Fibroblast of skin of left biceps (primary cell): ENCODE data around the gene ZEB1.

Source experiments
- DNase-seq, 2 experiments: peaks; one replicate each; pipeline ENCODE4 v3.0.0-alpha.2; 2013; ENCODE audit warnings: low read depth in 2 of 2

ZEB1 gene

DNA sequence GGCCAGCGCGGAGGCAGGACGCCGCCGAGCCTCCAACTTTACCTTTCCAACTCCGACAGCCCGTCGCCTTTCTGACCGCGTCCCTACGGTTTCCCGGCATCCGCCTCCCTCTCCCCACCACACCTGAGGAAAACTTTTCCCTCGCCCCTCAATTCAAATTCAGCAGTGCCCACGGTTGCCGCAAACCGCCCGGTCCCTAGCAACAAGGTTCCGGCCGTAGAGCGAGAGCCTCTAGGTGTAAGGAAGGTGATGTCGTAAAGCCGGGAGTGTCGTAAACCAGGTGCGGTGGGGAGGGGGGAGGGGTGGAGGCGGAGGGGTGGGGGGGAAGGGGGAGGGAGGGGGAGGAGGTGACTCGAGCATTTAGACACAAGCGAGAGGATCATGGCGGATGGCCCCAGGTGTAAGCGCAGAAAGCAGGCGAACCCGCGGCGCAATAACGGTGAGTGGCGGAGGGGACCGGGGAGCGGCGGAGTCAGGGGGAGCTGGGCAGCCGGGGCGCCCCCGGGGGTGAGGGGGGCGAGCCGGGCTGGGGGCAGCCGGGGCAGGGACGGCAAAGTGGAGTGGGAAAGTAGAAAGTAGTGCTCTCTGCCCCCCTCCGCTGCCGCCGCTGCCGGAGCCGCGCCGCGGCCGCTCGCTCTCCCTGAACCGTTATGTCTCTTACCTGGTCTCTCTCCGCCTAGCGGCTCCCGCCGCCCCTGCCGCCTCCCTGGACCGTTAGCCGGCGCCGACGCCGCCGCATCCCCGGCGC is at the start of gene ZEB1:
Gene ZEB1 (plus strand): TSS at position 363 of the 748 bp plus-strand sequence. CDS start 19 bp downstream, at position 382.
- DNase-seq: peak; percentile 83

DNA sequence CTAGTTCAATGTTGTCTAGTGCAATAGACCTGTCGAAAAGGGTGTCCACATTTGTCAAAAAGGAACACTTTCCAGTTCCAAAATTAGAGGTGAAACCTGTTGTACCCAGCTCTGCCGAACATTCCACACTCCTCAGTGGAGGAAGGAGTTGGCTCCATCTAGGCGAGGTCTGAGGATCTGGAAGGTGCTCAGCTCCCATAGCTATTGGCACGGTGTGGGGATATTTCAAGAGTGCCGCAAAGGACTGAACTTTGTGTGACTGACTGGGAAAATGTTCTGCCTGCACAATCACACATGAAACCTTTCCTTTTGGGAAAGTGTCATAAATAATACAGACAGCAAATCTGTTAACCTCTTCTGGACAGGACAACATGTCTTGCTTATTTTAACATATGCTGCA is 48.1 kb upstream of the ZEB1 start:
- DNase-seq: no peak

DNA sequence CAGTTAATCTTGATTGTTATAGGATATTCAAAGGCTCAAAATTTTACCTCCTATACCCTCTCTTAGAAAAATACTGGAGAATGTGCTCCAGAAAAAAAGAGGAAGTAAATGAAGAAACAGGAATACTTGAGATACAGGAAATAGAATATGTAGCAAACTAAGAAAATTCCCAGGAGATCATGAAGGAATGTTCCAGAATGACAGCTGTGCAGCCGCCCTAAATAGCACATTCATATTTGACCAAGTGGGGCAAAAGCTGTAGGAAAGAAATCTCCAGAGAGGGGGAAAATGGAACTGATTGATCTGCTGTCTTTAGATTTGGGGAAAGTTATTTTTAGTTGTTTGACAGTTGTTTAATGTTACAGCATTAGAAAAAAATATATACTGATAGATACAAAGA is 46.2 kb upstream of the ZEB1 start:
- DNase-seq: no peak

GRCh38 chr10:31273789-31274188 is 45.2 kb upstream of the ZEB1 start:
- no peak for DNase-seq

- no peak for DNase-seq
Observed at GRCh38 chr10:31274310-31274709, 44.7 kb upstream of the ZEB1 start.

DNA sequence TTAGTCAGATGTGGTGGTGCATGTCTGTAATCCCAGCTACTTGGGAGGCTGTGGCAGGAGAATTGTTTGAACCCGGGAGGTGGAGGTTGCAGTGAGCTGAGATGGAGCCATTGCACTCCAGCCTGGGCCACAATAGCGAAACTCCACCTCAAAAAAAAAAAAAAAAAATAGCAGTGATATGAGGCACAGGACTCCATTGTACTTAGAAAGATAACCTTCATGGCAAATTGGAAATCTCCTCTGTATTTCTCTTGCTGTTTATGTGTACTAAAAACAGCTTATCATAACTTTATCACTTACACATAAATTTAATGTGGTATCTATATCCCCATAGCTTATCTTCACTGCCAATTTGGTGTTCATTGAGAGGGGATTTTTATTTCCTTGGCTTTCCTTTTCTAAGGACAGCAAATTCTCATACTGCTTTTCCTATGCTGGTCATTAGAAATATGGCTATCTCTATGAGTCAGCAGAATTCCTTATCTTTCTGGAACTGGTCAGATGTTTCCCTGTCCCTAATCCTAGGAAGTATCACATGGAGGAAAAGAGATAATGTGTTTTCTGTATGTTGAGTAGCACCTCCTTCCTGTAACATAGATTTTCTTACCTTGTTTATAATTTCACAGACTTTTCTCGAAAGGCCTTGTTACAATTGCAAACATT is 40.6 kb upstream of the ZEB1 start:
- DNase-seq: no peak

DNA sequence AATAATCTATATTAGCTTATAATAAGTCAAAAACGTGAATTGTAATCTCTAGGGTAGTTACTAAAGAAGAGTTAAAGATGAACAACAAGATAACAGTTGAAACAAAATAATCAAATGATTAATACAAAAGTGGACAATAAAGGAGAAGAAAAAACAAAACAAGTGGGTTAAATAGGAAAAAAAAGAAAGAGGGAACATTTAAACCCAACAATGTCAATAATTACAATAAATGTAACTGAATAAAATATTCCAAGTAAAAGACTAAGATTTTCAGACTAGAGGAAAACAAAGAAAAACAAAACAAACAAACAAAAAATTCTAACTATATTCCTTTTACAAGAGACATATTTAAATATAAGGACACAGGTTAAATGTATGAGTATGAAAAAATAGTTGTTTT is 38.0 kb upstream of the ZEB1 start:
- DNase-seq: no peak

GRCh38 chr10:31288001-31288400 is 31.0 kb upstream of the ZEB1 start:
- no peak for DNase-seq

GRCh38 chr10:31288962-31289361 is 30.1 kb upstream of the ZEB1 start:
- DNase-seq: peak; percentile 64 to 73

DNA sequence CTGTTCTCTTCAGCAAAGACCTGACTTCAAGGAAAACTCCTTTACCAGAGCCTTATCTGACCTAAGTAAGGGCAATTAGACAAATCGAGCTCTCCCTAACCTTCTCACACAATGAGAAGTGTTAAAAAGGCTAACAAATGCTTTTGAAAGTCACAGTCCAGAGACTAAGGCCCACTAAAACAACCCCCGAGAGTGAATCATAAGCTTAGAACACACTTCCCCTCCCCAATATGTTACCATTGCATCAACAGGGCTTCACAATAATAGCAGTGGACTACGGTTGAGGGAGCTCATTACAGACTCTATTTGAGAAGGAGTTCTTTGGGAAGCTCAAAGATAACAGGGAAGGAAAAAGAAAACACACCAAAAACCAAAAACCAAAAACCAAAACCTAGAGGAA is 28.6 kb upstream of the ZEB1 start:
- no peak for DNase-seq

DNA sequence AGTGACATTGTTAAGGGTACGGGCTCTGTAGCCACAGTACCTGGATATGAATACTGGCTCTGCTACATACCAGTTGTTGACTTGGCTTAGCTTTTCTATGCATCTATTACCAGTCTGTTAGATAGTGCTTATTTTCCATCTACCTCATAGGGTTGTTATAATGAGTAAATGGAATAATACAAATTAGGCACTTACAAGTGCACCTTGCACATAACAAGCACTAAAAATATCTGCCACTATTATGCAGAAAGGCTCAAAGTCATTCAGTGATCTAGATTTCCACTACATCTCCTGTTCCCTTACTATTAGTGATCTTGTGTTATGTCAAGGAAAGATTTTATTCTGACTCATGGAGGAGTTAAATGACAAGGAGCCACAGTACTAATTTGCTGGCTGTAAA is 27.9 kb upstream of the ZEB1 start:
- no peak for DNase-seq

GRCh38 chr10:31294558-31294957 is 24.5 kb upstream of the ZEB1 start:
- no peak for DNase-seq

- DNase-seq: no peak
Observed at GRCh38 chr10:31296754-31297153, 22.3 kb upstream of the ZEB1 start.

DNA sequence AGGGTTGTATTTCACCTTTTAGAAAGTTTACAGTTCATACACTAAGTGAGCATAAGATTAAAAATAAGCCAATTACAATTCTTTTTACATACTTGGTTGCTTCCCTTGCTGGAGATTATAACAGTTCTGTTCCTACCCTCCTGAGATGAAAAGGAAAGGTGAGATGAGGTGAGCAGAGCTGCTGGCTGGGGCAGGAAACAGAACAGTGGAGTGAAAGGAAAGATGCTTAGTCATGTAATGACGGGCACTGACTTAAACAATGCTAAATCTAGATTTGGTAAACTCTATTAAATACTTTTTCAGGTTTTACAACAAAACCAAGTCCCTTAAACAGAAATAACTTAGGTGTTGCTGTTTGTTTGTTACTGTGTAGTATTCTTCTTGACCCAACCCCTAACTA is 19.9 kb upstream of the ZEB1 start:
- no peak for DNase-seq

GRCh38 chr10:31303212-31303611 is 15.8 kb upstream of the ZEB1 start:
- no peak for DNase-seq

- peak in 1 of 2 experiments; percentile 65 for DNase-seq
Observed at GRCh38 chr10:31304291-31304970, 14.6 kb upstream of the ZEB1 start.

- DNase-seq: no peak
Observed at GRCh38 chr10:31313396-31313795, 5.6 kb upstream of the ZEB1 start.

DNA sequence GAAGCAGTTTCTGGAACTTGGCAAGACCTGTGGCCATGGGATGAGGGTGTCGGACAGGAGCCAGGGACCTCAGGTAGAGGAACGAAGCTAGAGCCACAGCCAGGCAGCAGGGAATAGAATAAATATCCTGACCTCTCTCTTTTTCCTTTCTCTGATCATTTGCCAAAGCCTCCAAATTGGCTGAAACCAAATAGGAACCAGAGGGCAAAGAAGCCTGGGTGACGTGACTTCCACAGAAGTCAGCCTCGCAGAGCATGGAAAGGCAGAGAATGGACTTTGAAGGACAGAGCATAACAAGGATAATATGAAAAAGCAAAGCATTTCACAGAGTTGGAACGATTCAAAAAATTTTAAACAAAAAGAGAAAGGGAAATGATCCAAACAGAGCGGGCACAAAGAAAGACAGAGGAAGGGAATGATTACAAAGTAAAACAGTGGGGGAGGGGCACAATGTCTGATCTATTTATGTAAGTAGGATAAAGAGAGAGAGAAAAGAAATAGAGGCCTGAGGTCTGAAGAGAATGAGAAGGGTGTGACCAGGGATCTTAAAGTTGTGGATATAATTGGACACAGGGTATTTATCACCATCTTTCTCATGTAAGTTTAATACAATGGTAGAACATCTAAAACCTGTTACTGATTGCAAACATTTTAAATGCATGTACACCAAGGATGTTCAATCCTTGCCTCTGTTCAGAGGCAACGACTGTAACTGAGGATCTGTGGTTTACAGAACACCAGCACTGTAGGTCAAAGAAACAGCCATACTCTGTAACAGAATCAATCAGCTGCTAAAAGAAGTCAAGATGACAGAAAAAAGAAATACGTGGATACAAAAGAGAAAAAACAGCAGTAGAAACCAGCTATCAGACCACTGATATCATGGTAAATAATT is 4.5 kb upstream of the ZEB1 start:
- DNase-seq: no peak

- no peak for DNase-seq
Observed at GRCh38 chr10:31315453-31315852, 3.6 kb upstream of the ZEB1 start.

DNA sequence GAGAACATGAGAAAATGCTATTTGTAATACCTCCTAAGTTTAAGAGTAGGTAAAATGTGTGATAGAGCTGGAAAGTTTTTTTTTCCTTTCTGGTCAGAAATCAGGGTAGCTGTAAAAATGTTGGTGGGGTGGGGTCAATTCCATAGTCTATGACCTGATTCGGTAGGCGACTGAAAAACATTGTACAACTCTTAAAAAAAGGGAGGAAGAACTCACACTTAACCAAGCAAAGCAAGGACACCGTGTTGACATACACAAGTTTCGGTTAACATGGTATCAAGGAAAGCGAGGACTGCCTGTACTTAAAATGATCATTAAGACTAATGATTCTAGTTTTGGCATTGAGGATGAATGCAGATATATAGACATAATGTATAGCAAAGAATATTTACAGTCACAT is 1.8 kb upstream of the ZEB1 start:
- DNase-seq: no peak

GRCh38 chr10:31317652-31318381 is 1.2 kb upstream of the ZEB1 start:
- DNase-seq: no peak
